GM12878 (cell line): ENCODE data around the gene CATSPER3.

Experiments used
- CEBPB ChIP-seq, 2 experiments: fragments of 150-350 bp in 1 of 2; IDR thresholded peaks; 2 replicates each; pipeline ENCODE4 v1.6.1; 2012 to 2014; ENCODE audit warnings: low read depth in 2 of 2, low read length in 2 of 2, borderline replicate concordance in 1 of 2, inconsistent platforms in 1 of 2
- EP300 ChIP-seq, 2 experiments: fragments of 150-350 bp in 1 of 2; IDR thresholded peaks; 2 replicates each; pipeline ENCODE4 v1.6.1; 2011 to 2012; ENCODE audit warnings: low read depth in 2 of 2, low read length in 2 of 2, borderline replicate concordance in 1 of 2, improper control_type of control experiment in 1 of 2, inconsistent platforms in 1 of 2; ENCODE audit not compliant: control insufficient read depth in 1 of 2
- MXI1 ChIP-seq: fragments of 150-350 bp; IDR thresholded peaks from 2 replicates; pipeline ENCODE4 v1.6.1; 2011; ENCODE audit warnings: low read depth, mild to moderate bottlenecking, inconsistent platforms, low read length, improper control_type of control experiment
- NR2C1 ChIP-seq: fragments of 450-650 bp; IDR thresholded peaks from 2 replicates; pipeline ENCODE4 v1.6.1; 2017; ENCODE audit warnings: antibody characterized with exemption, mild to moderate bottlenecking, moderate library complexity
- SP1 ChIP-seq: IDR thresholded peaks from one replicate; pipeline ENCODE4 v1.6.1; 2011; ENCODE audit warnings: low read depth, low read length
- TF ChIP-seq, protein P1 (sequence below): fragments of 450-650 bp; IDR thresholded peaks from 2 replicates; pipeline ENCODE4 v1.6.1; 2017; ENCODE audit warnings: mild to moderate bottlenecking
- TF ChIP-seq, protein P2 (sequence below), 3 experiments: IDR thresholded peaks in 2 of 3; conservative IDR thresholded peaks in 1 of 3; 2 replicates each; pipeline ENCODE4 v1.5.1; 2011; ENCODE audit warnings: low read depth in 3 of 3, low read length in 3 of 3, mild to moderate bottlenecking in 3 of 3, control low read depth in 2 of 3, moderate library complexity in 2 of 3, inconsistent platforms in 1 of 3, mixed read lengths in 1 of 3; ENCODE audit not compliant: control insufficient read depth in 2 of 3, insufficient read depth in 1 of 3; ENCODE audit errors: extremely low read depth in 1 of 3
- TF ChIP-seq, protein P3 (sequence below): IDR thresholded peaks from 2 replicates; pipeline ENCODE4 v1.6.1; 2011; ENCODE audit warnings: borderline replicate concordance, low read depth, mild to moderate bottlenecking, moderate library complexity, mixed read lengths, low read length; ENCODE audit not compliant: insufficient read depth; ENCODE audit errors: extremely low read length

DNA sequence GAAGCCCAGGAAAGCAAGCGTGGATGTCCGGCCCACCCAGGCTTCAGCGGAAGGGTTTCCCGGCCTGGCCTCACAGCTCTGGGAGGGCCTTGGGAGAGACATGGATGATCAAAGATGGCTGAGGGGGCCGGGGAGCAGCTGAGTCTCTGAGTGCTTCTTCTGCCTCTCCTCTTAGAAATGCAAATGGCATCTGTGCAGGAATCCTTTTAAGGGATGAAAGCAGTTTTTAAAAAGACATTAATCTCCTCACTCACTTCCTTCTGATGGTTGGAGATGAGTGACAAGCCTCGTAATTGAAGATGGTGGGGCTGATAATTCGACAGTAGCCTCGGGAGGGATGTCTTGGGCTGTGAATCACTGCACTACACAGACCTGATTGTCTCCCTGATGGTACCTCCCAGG is 90.6 kb downstream of the CATSPER3 start:
- TF ChIP-seq MXI1 (no peak), SP1 (no peak), EP300 (IDR thresholded peaks at IDR 0.05; ENCODE audit: borderline replicate concordance in 1 of 2, control insufficient read depth in 1 of 2, low read depth in 2 of 2, low read length in 2 of 2) (no peak), CEBPB (IDR thresholded peaks at IDR 0.05; ENCODE audit: borderline replicate concordance in 1 of 2, low read depth in 2 of 2, low read length in 2 of 2) (no peak), NR2C1 (no peak)
- TF ChIP-seq, protein P1, sequence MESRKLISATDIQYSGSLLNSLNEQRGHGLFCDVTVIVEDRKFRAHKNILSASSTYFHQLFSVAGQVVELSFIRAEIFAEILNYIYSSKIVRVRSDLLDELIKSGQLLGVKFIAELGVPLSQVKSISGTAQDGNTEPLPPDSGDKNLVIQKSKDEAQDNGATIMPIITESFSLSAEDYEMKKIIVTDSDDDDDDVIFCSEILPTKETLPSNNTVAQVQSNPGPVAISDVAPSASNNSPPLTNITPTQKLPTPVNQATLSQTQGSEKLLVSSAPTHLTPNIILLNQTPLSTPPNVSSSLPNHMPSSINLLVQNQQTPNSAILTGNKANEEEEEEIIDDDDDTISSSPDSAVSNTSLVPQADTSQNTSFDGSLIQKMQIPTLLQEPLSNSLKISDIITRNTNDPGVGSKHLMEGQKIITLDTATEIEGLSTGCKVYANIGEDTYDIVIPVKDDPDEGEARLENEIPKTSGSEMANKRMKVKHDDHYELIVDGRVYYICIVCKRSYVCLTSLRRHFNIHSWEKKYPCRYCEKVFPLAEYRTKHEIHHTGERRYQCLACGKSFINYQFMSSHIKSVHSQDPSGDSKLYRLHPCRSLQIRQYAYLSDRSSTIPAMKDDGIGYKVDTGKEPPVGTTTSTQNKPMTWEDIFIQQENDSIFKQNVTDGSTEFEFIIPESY, result no peak
- TF ChIP-seq, protein P2, sequence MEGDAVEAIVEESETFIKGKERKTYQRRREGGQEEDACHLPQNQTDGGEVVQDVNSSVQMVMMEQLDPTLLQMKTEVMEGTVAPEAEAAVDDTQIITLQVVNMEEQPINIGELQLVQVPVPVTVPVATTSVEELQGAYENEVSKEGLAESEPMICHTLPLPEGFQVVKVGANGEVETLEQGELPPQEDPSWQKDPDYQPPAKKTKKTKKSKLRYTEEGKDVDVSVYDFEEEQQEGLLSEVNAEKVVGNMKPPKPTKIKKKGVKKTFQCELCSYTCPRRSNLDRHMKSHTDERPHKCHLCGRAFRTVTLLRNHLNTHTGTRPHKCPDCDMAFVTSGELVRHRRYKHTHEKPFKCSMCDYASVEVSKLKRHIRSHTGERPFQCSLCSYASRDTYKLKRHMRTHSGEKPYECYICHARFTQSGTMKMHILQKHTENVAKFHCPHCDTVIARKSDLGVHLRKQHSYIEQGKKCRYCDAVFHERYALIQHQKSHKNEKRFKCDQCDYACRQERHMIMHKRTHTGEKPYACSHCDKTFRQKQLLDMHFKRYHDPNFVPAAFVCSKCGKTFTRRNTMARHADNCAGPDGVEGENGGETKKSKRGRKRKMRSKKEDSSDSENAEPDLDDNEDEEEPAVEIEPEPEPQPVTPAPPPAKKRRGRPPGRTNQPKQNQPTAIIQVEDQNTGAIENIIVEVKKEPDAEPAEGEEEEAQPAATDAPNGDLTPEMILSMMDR (IDR thresholded peaks at IDR 0.05 in 2 of 3, conservative IDR thresholded peaks at IDR 0.05 in 1 of 3; ENCODE audit: control insufficient read depth in 2 of 3, extremely low read depth in 1 of 3, insufficient read depth in 1 of 3, low read depth in 3 of 3, low read length in 3 of 3), result no peak
- TF ChIP-seq, protein P3, sequence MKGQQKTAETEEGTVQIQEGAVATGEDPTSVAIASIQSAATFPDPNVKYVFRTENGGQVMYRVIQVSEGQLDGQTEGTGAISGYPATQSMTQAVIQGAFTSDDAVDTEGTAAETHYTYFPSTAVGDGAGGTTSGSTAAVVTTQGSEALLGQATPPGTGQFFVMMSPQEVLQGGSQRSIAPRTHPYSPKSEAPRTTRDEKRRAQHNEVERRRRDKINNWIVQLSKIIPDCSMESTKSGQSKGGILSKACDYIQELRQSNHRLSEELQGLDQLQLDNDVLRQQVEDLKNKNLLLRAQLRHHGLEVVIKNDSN, result no peak
